CD4-positive, alpha-beta T cell treated with Interleukin-2 at 100 ng/mL for 4 hours (primary cell): Measurements from ENCODE around the gene CITED4.

Experiments used
- DNase-seq: peaks from one replicate; pipeline ENCODE4 v3.0.0-alpha.2; 2020; ENCODE audit warnings: low spot score

The CITED4 gene

DNA sequence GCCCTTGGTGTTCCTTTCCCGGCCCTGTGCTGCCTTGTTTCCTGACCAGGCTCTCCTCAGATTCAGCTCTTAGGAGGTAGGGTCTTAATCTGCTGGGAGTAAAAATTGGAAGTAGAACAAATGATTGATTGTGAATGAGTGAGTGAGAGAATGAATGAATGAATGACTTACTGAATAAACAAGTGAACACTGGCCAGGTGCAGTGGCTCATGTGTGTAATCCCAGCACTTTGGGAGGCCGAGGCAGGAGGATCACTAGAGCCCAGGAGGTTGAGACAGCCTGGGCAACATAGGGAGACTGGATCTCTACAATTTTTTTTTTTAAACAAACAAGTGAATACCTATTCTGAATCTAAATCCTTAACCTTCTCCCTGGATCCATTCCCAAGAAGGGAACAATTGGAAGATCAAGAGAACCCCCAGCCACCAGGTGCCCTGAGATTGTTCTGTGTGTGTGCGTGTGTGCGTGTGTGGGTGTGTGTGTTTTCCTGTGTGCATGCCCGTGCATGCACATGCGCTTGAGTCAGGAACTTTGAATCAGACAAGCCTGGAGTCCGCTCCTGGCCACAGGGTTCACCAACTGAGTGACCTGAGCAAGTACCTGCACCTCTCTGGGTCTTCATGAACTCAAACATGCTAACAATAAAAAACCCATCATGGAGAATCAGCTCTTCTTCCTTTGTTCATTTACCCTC lies 24.3 kb upstream of the CITED4 start:
- DNase-seq, result no peak

DNA sequence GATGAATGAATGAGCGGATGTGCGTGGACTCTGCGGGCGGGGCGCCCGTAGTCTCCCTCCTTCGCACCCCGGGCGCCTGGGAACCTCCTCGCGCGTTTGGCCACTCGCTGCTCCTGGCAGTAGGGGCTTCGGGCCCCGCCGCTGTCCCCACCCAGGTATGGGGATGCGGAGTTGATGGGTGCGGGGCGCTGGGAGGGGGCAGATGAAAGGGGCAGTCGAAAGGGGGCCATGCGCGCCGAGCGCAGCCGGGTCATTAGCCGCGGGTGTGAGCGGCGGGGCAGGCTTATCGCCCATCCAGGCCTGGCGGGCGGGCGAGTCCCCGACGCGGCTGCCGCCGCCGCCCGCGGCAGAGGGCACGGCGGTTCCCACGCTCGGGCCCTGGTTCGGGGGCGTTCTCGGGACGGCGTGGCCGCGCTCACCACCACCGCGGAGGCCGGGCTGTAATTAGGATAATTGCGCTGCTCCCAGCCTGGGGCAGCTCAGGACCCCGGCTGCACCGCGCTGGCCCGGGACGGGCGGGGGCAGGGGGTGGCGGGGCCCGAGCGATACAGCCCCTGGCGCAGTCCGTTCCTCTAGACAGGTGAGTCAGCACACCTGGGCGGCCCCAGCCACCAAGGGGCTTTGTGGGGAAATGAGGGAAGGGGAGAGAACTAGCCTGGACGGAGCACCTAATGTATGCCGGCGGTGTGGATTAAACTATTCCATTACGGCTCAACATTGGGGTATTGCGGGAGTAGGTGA lies 22.1 kb upstream of the CITED4 start:
- no peak for DNase-seq

DNA sequence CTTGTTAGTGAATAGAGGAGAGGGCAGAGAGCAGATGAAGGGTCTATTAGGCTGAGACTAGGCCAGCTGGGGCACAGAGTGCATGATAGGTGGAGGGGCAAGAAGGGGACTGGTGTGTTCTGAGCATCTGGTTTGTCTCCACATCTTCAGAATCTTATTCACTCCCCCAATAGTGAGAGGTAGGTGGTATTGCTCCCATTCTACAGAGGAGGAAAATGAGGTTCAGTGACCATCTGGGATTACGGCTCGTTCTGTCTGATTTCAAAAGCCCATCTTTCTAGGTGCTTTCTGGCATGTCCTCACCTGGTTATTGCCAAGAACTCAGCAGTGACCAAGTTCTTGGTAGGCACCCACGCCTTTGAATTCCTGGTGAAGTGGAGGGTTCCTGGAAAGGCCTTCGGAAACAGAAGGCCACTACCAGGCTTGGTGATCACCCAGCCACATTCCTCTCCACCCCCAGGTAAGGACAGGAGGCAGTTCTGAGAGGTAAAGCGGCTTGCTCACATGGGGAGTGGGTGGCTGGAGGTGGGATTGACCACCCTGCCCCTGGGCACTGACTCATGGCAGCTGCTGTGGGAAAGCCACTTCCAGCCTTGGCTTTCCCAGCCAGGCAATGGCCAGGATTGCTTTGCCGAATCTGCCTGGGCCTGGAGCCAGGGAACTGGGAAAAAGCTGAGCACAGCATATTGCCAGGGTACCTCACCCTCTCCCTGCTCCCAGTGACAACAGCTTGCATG lies 18.8 kb upstream of the CITED4 start:
- no peak for DNase-seq

DNA sequence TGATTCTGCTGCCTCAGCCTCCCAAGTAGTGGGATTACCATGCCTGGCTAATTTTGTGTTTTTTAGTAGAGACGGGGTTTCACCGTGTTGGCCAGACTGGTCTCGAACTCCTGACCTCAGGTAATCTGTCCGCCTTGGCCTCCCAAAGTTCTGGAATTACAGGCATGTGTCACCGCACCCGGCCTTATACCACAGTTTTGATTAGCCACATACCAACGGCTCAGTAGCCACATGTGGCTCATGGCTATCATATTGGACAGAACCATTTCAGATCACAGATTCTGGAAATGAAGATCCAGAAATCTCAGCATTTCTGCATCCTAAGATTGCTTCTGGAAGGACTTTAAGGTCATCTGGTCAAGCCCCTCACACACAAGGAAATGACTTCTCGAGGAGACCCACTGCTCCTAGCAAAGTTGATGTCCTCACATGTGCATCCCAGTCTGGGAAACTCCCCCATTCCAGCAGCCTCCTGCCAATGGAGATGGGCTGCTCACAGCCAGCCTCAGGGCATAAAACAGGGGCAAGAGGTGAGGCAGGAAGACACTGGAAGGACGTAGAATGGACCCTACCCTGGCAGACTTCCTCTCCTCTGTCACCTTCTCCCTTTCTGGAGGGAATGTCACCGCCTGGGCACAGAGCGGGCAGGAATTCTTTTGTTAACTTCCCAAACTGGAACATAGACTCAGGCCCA lies 17.5 kb upstream of the CITED4 start:
- DNase-seq, result no peak

DNA sequence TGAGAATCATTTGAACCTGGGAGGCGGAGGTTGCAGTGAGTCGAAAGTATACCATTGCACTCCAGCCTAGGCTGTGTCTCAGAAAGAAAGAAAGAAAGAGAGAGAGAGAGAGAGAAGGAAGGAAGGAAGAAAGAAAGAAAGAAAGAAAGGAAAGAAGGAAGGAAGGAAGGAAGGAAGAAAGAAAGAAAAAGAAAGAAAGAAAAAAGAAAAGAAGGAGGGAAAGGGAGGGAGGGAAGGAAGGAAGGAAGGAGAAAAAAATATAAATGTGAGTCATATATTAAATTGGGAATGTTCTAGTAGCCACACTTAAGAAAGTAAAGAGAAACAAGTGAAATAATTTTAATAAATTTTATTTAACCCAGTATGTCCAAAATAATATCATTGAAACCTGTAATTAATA lies 16.7 kb upstream of the CITED4 start:
- no peak for DNase-seq

DNA sequence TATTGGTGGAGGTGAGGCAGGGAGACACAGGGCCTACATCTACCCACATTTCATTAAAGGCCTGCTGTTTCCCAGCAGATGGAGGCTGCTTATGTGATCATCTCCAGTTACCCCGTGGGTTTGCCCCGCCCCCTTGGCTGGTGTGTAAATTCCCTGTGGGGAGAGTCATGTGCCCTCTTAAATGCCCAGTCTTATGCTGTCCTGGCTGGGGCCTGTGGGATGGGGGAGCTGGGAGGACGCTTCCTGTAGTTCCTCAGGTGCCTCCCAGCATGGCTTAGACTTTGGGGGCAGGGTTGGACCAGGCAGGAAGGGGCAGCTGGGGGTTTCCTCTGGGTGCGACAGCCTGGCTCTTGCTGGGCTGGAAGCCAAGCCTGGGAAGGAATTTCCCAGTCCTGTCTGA lies 15.5 kb upstream of the CITED4 start:
- no peak for DNase-seq

DNA sequence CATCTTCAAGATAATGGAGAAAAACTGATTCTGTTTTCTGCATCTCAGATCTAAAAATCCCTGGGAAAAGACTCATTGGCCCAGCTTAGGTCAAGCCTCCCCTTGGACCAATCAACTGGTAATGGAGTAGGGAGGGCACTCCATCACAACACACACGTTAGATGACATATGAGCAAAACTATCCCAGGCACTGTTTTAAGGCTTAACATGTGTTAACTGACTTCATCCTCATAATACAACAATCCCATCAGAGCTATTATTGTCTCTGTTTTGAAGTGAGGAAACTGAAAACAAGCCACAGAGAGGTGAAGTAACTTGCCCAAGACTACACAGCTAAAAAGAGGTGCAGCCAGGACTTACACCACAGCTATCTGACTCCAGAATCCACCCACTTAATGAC lies 14.7 kb upstream of the CITED4 start:
- DNase-seq, result no peak

DNA sequence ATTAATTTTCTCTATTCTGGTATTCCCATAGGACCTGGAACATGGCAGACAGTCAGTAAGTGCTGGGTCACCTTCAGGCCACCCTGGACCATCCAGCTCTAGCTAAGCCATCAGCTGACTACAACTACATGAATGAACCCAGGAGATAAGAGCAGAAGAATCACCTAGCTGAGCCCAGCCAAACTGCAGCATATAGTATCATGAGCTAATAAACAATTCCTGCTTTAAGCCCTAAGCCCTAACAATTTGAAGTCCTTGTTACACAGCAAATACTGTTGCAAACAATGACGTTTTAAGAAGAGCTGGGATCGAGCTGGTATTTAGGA lies 14.2 kb upstream of the CITED4 start:
- DNase-seq, result no peak

DNA sequence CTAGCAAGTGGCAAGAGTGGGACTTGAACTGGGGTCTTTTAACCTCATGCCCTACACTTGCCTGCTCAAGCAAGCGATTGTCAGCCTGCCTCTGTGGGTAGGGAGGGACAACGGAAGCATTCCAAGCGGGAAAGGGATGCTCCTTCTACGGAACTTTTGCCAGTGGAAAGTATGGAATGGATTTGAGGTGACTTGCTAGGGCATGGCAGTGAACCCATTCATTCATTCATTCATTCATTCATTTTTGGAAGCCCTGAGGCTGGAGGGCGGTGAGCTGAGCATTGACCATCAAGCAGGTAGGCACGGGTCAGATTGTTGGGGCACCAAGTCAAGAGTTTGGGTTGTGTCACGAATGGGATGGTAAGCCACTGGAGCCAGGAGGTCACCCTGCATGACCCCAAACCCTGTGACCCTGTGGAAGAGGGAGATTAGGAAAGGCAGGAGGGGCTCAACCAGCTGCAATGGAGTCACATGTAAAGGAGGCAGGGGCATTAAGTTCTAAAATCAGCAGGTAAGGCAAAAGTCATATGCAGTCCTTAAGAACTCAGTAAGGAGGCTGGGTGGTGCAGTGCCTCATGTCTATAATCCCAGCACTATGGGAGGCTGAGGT lies 11.8 kb upstream of the CITED4 start:
- DNase-seq, result no peak

DNA sequence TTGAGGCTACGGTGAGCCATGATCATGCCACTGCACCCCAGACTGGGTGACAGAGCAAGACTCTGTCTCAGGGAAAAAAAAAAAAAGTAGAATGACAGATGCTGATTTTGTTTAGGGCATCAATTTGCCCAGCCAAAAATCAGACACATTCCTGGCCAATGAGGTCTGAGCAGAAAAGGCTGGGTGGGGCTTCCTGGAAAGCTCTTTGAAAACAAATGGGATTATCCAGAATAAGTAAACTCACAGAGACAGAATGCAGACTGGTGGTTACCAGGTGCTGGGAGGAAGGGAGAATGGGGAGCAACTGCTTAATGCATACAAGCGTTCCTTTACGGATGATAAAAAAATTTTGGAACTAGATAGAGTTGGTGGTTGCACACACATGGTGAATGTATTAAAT lies 10.1 kb upstream of the CITED4 start:
- no peak for DNase-seq

DNA sequence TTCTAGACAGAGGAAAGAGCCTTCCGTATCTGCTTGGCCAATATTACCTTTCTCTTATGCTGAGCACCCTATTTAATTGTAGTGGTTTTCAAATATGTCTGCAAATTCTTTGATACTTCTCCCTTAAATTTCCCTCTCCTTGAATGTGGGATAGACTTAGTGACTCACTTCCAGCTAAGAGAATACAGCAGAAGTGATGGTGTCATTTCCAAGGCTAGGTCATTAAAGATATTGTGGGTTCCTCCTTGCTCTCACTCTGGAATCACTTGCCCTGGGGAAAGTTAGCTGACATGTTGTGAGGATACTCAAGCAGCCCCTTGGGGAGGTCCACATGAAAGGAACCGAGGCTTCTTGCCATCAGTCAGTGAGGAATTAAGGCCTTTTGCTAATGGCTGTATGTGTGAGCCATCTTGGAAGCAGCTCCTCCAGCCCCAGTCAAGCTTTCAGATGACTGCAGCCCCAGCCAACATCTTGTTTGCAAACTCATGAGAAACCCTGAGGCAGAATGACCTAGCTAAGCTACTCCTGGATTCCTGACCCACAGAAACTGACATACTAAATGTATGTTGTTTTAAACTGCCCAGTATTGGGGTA lies 8.1 kb upstream of the CITED4 start:
- no peak for DNase-seq

DNA sequence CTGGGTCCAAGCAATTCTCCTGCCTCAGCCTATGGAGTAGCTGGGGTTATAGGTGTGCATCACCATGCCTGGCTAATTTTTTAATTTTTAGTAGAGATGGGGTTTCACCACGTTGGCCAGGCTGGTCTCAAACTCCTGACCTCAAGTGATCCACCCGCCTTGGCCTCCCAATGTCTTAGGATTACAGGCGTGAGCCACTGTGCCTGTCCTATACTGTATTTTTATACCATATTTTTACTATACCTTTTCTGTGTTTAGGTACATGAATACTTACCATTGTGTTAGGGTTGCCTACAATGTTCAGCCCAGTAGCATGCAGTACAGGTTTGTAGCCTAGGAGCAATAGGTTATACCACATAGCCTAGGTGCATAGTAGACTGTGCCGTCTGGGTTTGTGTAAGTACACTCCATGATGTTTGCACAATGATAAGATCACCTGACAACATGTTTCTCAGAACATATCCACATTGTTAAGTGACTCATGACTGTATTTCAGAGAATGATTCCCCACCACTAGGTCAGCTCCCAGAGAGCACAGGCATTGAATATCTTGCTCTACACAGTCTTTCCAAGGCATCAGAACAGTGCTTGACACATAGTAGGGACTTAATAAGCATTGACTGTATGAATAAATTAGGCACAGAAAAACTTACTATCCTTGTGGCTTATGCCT lies 6.0 kb upstream of the CITED4 start:
- DNase-seq, result peak; percentile 13

DNA sequence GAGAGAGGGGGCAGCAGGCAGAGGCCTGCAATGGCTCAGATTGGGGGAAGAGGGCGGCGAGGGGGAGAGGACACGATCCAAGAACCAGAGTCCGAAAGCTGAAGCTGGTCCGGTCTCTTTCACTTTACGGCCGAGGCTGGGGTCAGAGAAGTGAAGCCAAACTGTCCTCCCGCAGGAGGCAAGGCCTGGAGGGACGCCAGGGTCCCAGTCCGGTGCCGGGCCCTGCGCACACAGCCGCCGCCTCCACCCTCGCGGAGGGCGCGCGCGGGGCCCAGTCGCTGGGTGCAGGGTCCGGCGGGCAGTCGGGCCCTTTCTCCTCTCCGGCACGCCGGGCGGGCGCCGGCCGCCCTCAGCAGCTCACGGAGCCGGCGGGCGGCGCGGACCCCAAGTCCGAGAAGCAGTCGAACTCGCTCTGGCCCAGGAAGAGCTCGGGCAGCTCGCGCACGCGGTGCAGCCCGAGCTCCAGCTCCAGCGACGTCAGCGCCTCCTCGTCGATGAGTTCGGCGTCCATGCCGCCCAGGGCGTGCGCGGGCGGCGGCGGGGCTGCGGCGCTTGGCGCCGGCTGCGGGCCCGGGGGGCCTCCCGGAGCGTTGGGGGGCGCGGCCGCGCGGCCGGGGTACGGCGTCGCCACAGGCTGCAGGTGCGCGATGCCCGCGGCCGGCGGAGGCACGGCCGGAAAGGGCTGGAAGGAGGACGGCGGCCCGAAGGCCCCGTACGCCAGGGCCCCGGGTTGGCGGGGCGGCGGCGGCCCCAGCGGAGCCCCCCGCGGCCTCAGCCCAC lies 749 bp downstream of the CITED4 start:
- DNase-seq, result peak; percentile 12

DNA sequence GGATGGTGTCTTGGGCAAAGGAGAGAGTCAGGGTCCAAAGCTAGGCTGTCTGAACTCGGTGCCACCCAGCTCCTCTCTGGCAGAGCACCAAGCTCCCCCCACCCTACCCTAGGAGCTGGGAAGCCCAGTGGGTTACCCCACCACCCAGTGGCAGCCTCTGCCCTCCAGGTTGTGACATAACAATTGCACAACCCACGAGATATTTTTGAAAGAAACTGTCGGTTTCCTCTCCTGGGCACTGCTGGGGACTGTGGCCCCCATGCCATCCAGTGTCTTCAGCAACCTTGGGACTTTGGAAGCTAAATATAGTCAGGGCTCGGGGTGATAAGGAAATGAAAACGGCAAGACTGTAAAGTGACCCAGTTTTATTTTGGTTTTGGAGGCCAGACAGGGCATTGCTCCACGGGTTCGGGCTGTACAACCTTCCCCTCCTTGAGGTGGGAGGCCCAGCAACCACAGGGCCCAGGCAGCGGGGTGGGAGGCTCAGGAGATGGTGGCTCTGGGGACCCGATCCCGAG lies 1.4 kb downstream of the CITED4 start:
- no peak for DNase-seq

DNA sequence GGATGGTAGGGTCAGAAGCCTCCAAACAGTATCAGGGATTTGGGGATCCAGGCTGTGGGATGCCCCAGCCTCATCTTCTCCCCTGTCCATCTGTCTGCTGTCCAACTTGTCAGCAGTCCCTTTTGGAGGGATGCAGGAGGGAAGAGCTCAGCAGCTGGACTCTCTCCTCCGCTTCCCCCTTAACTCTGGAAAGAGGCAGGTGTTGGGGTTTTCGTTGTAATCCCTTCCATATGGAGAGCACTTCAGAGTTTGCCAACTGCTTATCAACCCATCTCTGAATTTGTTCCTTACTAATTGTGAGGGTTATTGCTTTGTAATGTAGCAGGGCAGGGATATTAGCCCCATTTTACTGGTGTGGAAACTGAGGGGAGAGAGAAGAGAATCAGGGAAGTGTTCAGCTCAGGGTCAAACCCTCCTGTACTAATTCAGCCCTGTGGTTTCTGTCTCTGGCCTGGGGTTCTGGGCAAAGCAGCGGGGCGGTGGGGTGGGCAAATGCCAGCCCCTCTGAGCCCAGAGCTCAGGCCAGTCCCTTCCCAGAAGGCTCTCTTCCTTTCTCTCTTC lies 3.2 kb downstream of the CITED4 start:
- no peak for DNase-seq

DNA sequence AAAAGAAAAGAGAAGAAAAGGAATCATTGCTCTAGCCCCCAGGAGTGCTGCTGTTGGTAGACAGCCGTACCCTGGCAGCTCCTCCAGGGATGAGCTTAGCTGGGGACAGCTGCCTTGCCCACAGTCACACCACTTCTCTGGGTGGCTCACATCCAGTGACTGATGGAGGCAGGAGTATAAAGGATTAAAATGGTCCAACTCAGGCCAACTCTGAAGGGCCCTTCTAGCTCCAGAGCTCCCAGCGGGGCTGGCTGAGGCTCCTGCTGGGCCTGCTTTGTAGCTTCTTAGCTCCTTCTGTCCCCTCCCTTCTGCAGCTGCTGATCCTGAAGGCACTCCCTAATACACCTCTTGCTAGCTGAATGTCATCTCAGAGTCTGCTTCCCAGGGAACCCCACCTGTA lies 4.4 kb downstream of the CITED4 start:
- DNase-seq, result no peak

DNA sequence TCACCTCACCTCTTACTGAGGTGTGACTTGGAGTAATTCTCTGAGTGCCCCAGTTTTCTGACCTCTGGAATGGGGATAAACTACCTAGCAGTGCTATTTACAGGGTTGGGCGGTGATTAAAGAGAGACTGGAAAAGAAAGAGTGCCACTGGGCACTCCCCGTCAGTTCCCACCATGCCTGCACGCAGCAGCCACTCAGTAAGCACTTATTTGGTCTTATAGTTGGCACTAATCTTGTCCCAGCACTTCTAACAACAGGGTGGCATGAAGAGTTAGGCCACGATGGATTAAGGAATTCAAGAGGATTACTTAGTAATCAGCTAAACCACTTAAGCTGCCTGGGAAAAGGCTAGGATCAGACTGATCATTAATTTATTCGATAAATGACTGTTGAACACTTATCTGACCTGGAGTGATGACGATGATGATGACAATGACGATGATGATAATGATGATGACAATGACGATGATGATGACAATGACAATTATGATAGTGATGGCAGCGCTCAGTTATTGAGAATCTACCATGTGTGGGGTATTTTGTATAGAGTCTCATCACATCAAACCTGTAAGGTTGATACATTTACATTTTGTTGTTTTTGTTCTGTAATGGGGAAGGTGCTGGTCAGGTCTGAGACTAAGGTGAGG lies 5.4 kb downstream of the CITED4 start:
- DNase-seq, result no peak

DNA sequence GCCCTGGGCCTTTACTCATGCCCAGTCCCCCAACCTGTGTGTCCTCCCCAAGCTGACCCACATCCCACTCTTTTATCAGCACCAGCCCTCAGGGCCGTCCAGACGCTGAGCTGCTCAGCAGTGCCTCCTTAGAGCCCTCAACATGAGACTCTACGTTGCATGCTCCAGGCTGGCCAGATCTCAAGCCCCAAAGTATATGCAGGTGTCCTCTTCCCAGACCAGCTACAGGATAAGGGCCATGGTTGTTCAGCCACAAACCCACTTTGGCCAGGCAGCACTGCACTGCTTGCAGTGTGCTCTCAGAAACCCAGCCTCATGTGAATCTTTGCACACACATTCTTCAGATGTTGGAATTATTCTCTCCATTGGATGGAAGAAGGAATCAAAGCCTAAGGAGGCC lies 6.0 kb downstream of the CITED4 start:
- DNase-seq, result no peak

DNA sequence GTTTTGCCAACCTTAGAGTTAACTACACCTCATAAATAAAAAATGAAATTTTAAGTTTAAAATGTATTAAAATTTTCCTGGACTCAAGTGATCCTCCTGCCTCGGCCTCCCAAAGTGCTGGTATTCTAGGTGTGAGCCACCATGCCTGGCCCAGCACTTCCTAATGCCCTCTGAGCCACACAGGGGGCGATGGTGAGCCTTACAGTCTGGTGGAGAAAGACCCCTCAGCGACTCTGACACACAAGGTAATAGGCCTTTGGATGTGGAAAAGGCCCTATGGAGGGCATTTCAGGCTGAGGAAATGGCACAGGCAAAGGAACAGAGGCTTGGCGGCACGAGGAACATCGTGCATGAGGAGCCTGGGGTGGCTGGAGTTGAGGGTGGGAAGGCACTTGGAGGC lies 6.7 kb downstream of the CITED4 start:
- no peak for DNase-seq

DNA sequence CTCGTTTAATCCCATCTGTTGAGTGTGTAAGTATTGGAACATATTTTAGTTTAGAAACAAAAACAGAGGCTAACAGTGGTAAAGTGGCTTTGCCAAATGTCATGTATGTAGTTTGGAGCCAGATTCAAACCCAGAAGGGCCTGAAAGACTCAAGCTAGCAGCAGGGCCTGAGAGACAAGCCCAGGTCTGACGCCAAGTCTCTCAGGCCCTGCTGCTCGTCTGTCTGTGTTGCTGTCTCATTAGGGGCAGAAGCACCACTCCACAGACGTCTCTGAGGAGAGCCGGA lies 8.3 kb downstream of the CITED4 start:
- no peak for DNase-seq
